GM23248 (cell line): ENCODE measurements around the gene PEAR1.

Experiments
- EZH2 ChIP-seq: fragments of 200-600 bp; sonication (generic); IDR thresholded peaks from 2 replicates; pipeline ENCODE4 v1.6.1; 2018; ENCODE audit warnings: antibody characterized with exemption, mild to moderate bottlenecking; ENCODE audit not compliant: insufficient read depth, poor library complexity, severe bottlenecking
- EZH2phosphoT487 ChIP-seq: fragments of 200-600 bp; sonication (generic); IDR thresholded peaks from 2 replicates; pipeline ENCODE4 v1.6.1; 2018; ENCODE audit warnings: antibody characterized with exemption, moderate library complexity, mild to moderate bottlenecking, low read depth; ENCODE audit not compliant: insufficient read depth

DNA sequence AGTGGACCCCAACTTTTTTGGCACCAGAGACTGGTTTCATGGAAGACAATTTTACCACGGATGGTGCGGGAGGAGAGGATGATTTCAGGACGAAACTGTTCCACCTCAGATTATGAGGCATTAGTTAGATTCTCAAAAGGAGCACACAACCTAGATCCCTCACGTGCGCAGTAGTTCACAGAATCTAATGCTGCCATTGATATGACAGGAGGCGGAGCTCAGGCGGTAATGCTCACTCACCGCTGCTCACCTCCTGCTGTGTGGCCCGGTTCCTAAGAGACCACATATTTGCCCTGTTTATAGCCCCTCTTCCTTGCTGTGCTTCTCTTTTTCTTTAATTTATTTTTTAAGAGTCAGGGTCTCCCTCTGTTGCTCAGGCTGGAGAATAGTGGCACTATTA, 28.3 kb upstream of the PEAR1 start:
- TF ChIP-seq EZH2 (no peak), EZH2phosphoT487 (no peak)
